ENCODE measurements around the gene PCAT6. TPM values are rescaled to one million over a fixed set of nuclear protein-coding genes. Genes with fewer than 3 reads are reported as not detected.

PCAT6 gene
- total RNA-seq, 1 experiment from 2014 or later, result 4.8 TPM

DNA sequence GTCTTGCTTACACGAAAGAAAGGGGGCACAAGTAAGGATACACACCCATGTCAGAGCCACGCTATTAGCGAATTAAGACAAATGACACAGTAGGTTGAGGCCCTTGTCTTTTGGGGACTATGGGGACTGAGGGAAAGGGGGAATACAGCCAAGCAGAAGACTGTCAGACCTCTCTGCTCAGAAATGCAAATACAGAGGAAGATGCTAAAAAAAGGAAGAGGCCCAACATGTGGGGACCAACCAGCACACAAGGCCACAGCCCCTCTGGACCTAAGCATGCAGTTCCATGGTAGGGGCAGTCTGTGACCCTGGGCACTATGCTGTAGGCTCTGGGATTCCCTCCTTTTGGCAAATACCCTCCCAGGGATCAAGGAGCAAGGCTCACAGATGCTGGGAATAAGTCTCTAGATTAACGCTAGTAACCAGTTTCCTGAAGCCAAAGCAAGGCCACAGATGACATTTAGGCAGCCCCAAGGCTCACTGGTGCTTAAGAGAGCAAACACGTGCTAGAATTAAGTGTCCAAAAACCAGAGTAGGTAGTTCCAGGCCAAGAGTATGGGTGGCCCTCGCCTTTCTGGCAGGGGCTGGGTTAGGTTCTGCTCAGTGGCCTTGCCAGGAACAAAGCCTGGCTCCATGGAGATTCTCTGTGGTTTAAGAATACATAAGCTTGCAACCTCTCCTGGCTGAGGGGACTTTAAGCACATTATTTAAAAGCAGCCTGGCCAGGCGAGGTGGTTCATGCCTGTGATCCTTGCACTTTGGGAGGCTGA lies 40.0 kb downstream of the PCAT6 start:
- no peaks in the 10 kb centered on the region for H3K23me2 ChIP-seq (ENCODE audit: insufficient read length, low read depth, low read length, poor library complexity, severe bottlenecking)
- H4K91ac ChIP-seq (ENCODE audit: insufficient read length, low read depth, low read length), result no peak overlapping the region
- TF ChIP-seq, protein P1, sequence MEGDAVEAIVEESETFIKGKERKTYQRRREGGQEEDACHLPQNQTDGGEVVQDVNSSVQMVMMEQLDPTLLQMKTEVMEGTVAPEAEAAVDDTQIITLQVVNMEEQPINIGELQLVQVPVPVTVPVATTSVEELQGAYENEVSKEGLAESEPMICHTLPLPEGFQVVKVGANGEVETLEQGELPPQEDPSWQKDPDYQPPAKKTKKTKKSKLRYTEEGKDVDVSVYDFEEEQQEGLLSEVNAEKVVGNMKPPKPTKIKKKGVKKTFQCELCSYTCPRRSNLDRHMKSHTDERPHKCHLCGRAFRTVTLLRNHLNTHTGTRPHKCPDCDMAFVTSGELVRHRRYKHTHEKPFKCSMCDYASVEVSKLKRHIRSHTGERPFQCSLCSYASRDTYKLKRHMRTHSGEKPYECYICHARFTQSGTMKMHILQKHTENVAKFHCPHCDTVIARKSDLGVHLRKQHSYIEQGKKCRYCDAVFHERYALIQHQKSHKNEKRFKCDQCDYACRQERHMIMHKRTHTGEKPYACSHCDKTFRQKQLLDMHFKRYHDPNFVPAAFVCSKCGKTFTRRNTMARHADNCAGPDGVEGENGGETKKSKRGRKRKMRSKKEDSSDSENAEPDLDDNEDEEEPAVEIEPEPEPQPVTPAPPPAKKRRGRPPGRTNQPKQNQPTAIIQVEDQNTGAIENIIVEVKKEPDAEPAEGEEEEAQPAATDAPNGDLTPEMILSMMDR (conservative IDR thresholded peaks at IDR 0.05), result no peak
- no peak overlapping the region for H3K4me2 ChIP-seq (ENCODE audit: insufficient read depth, insufficient read length, low read length)
- H3K56ac ChIP-seq (ENCODE audit: insufficient read length, low read depth, low read length), result no peak overlapping the region
- H4K20me1 ChIP-seq (ENCODE audit: control insufficient read depth, insufficient read depth, insufficient read length), result no peaks in the 10 kb centered on the region
- Mint-ChIP-seq H3K27me3 (ENCODE audit: low read depth) (no peaks in the 10 kb centered on the region), H3K27ac (no peak overlapping the region), H3K36me3 (ENCODE audit: insufficient read depth in 1 of 3, low read depth in 3 of 3) (peaks cover 7 to 45% (median 24%) of the 10 kb centered on the region in 3 experiments; a peak in 5 of 7 replicates), H3K4me3 (no peak overlapping the region), H3K9me3 (no peaks in the 10 kb centered on the region), H3K4me1 (peaks cover 0 to 3% of the 10 kb centered on the region in 2 experiments; a peak in 3 of 4 replicates)
- H3K9me3 ChIP-seq (ENCODE audit: control insufficient read depth, low read depth, low read length), result no peaks in the 10 kb centered on the region
- no peak overlapping the region for H2AFZ ChIP-seq (ENCODE audit: low read length)
- H3K4ac ChIP-seq (ENCODE audit: low read depth, low read length), result no peak overlapping the region
- H3K27ac ChIP-seq (ENCODE audit: insufficient read length, low read depth, low read length), result no peak overlapping the region
- no peak overlapping the region for H3K18ac ChIP-seq (ENCODE audit: insufficient read length, low read depth, low read length)
- H2BK120ac ChIP-seq (ENCODE audit: low read depth, low read length, poor library complexity, severe bottlenecking), result no peak overlapping the region
- no peaks in the 10 kb centered on the region for H3K4me1 ChIP-seq (ENCODE audit: insufficient read depth, low read length)
- no peak overlapping the region for H2BK20ac ChIP-seq (ENCODE audit: low read depth, low read length, poor library complexity, severe bottlenecking)
- H3K27me3 ChIP-seq (ENCODE audit: insufficient read depth, low read length), result no peaks in the 10 kb centered on the region
- H2BK15ac ChIP-seq (ENCODE audit: low read depth, low read length), result no peak overlapping the region
- no peak overlapping the region for H2BK5ac ChIP-seq (ENCODE audit: insufficient read length, low read length)
- H2BK12ac ChIP-seq (ENCODE audit: insufficient read length, low read depth, low read length), result no peak overlapping the region
- no CpG with 5 or more reads among the region's 7 CpGs for WGBS (ENCODE audit: extremely low coverage, insufficient read length, low lambda C conversion rate)
- no peak overlapping the region for H4K5ac ChIP-seq (ENCODE audit: insufficient read length, low read depth, low read length)
- no peak for DNase-seq
- H2AK5ac ChIP-seq (ENCODE audit: insufficient read length, low read length), result no peak overlapping the region
- no peak overlapping the region for H3K14ac ChIP-seq (ENCODE audit: insufficient read depth, low read length)
- H4K8ac ChIP-seq (replicated peaks; ENCODE audit: insufficient read length, low read depth, low read length), result no peak overlapping the region
- no peak overlapping the region for H3T11ph ChIP-seq (ENCODE audit: low read length)
- no peaks in the 10 kb centered on the region for H3K79me2 ChIP-seq (ENCODE audit: insufficient read depth, low read length)
- H3K79me1 ChIP-seq (ENCODE audit: insufficient read depth, low read depth, low read length, poor library complexity, severe bottlenecking), result no peaks in the 10 kb centered on the region
- no peak overlapping the region for H3K9ac ChIP-seq (ENCODE audit: extremely low read depth, insufficient read length, low read length)
- H3K23ac ChIP-seq (ENCODE audit: insufficient read length, low read depth, low read length), result no peak overlapping the region
